ENCODE results near the gene FASTKD1. TPM values are rescaled to one million over a fixed set of nuclear protein-coding genes. Genes with fewer than 3 reads are reported as not detected.
"Not testable (repeated sequence)": the region's sequence is repeated elsewhere in the genome, so short reads cannot be mapped to it uniquely, and the experiment has no call there.

Gene FASTKD1
- total and polyA plus RNA-seq, 7 donors = 15.1 to 40.8 (median 18.9) TPM

GRCh38 chr2:169609264-169609663 is 35.6 kb upstream of the FASTKD1 start:
- WGBS, 2 donors = 88 to 96% methylated on average over 2 of the region's 2 CpGs
- no peak for DNase-seq
- no peak for TF ChIP-seq POLR2AphosphoS5 (IDR thresholded peaks at IDR 0.05)
- no peak for TF ChIP-seq CTCF (IDR thresholded peaks at IDR 0.05)
- no peak for TF ChIP-seq EP300 (IDR thresholded peaks at IDR 0.05)
- no peak for TF ChIP-seq POLR2A (IDR thresholded peaks at IDR 0.05)
- H3K4me3 ChIP-seq = no peak overlapping the region
- no peak overlapping the region for H3K27ac ChIP-seq
- peaks cover 11 to 99% (median 36%) of the 10 kb centered on the region in 4 donors for H3K36me3 ChIP-seq
- no peaks in the 10 kb centered on the region for H3K9me3 ChIP-seq
- intact Hi-C loops (cut with DNase I) = no loop called here
- H3K4me1 ChIP-seq = no peaks in the 10 kb centered on the region
- no peaks in the 10 kb centered on the region for H3K27me3 ChIP-seq

- no peak for TF ChIP-seq POLR2AphosphoS5 (IDR thresholded peaks at IDR 0.05)
- TF ChIP-seq POLR2A (IDR thresholded peaks at IDR 0.05) = no peak
- TF ChIP-seq CTCF (IDR thresholded peaks at IDR 0.05) = no peak
- no peak for TF ChIP-seq EP300 (IDR thresholded peaks at IDR 0.05)
- intact Hi-C loops (cut with DNase I) = no loop called here
- Histone ChIP-seq H3K4me1 (no peaks in the 10 kb centered on the region), H3K27ac (no peak overlapping the region), H3K27me3 (no peaks in the 10 kb centered on the region), H3K4me3 (no peak overlapping the region), H3K9me3 (no peaks in the 10 kb centered on the region), H3K36me3 (peaks cover 0 to 6% (median 1%) of the 10 kb centered on the region in 4 donors)
- no peak for DNase-seq
These were observed 25.9 kb upstream of the FASTKD1 start for GRCh38 chr2:169599568-169599967.

GRCh38 chr2:169598982-169599381 is 25.3 kb upstream of the FASTKD1 start:
- H3K36me3 ChIP-seq = peaks cover 0 to under 1% (median 0%) of the 10 kb centered on the region in 4 donors
- H3K27me3 ChIP-seq = no peaks in the 10 kb centered on the region
- H3K4me3 ChIP-seq = no peak overlapping the region
- H3K27ac ChIP-seq = no peak overlapping the region
- no peak for DNase-seq
- TF ChIP-seq EP300 (IDR thresholded peaks at IDR 0.05) (no peak), POLR2AphosphoS5 (IDR thresholded peaks at IDR 0.05) (no peak), CTCF (IDR thresholded peaks at IDR 0.05) (no peak), POLR2A (IDR thresholded peaks at IDR 0.05) (no peak)
- no peaks in the 10 kb centered on the region for H3K4me1 ChIP-seq
- intact Hi-C loops (cut with DNase I) = no loop called here
- WGBS, 2 donors = 91 to 97% methylated on average over 2 of the region's 2 CpGs
- no peaks in the 10 kb centered on the region for H3K9me3 ChIP-seq

GRCh38 chr2:169596546-169596945 is 22.9 kb upstream of the FASTKD1 start:
- H3K9me3 ChIP-seq; H3K4me3 ChIP-seq; H3K4me1 ChIP-seq; H3K27ac ChIP-seq; H3K36me3 ChIP-seq; DNase-seq; intact Hi-C loops (cut with DNase I); H3K27me3 ChIP-seq: not testable (repeated sequence)
- 84% methylated on average over 7 of the region's 7 CpGs for WGBS, 2 donors

- H3K9me3 ChIP-seq = no peaks in the 10 kb centered on the region
- 78 to 90% methylated on average over 8 of the region's 8 CpGs for WGBS, 2 donors
- H3K36me3 ChIP-seq = no peaks in the 10 kb centered on the region
- no peaks in the 10 kb centered on the region for H3K27me3 ChIP-seq
- H3K27ac ChIP-seq = no peak overlapping the region
- no peak overlapping the region for H3K4me3 ChIP-seq
- intact Hi-C loops (cut with DNase I) = no loop called here
- no peak for DNase-seq
- peaks cover 0 to 33% (median 15%) of the 10 kb centered on the region in 4 donors for H3K4me1 ChIP-seq
- no peak for TF ChIP-seq CTCF (IDR thresholded peaks at IDR 0.05)
These were observed 17.1 kb upstream of the FASTKD1 start for GRCh38 chr2:169590804-169591203.
